HG02588 (cell line): ENCODE results near the gene PRDM4.
A peak's percentile ranks its signal among the peaks of the same experiment; 100 is the strongest.

Experiments
- ATAC-seq: cut with Tn5 transposase; IDR thresholded peaks from one replicate; pipeline ENCODE4 v1.9.1; 2021; ENCODE audit warnings: mild to moderate bottlenecking, moderate library complexity; ENCODE audit not compliant: unreplicated experiment

Gene PRDM4

GRCh38 chr12:107760809-107761501 lies at the start of gene PRDM4:
Gene PRDM4 (minus strand): TSS chr12:107761137. CDS start chr12:107760515, 622 bp downstream.
- peak; percentile 96 for ATAC-seq

GRCh38 chr12:107807471-107808150 lies 46.7 kb upstream of the PRDM4 start:
- ATAC-seq: no peak

- ATAC-seq: no peak
These were observed 44.7 kb upstream of the PRDM4 start for GRCh38 chr12:107805488-107806180.

- no peak for ATAC-seq
These were observed 42.2 kb upstream of the PRDM4 start for GRCh38 chr12:107803092-107803491.

GRCh38 chr12:107801150-107801549 lies 40.2 kb upstream of the PRDM4 start:
- no peak for ATAC-seq

- ATAC-seq: no peak
These were observed 37.6 kb upstream of the PRDM4 start for GRCh38 chr12:107798580-107798979.

GRCh38 chr12:107794451-107794850 lies 33.5 kb upstream of the PRDM4 start:
- no peak for ATAC-seq

GRCh38 chr12:107791465-107792089 lies 30.6 kb upstream of the PRDM4 start:
- no peak for ATAC-seq

GRCh38 chr12:107788690-107789458 lies 27.9 kb upstream of the PRDM4 start:
- ATAC-seq: no peak

- ATAC-seq: no peak
These were observed 27.3 kb upstream of the PRDM4 start for GRCh38 chr12:107788281-107788680.

- ATAC-seq: peak; percentile 60
These were observed 22.8 kb upstream of the PRDM4 start for GRCh38 chr12:107783406-107784376.

- ATAC-seq: no peak
These were observed 21.1 kb upstream of the PRDM4 start for GRCh38 chr12:107782067-107782466.

- no peak for ATAC-seq
These were observed 19.4 kb upstream of the PRDM4 start for GRCh38 chr12:107780298-107780697.

- peak; percentile 68 for ATAC-seq
These were observed 18.3 kb upstream of the PRDM4 start for GRCh38 chr12:107779077-107779831.

GRCh38 chr12:107778383-107779025 lies 17.6 kb upstream of the PRDM4 start:
- ATAC-seq: no peak

GRCh38 chr12:107776171-107776570 lies 15.2 kb upstream of the PRDM4 start:
- ATAC-seq: no peak

- no peak for ATAC-seq
These were observed 14.3 kb upstream of the PRDM4 start for GRCh38 chr12:107775093-107775721.
